Measurements from ENCODE around the gene PCSK7.
A peak's percentile ranks its signal among the peaks of the same experiment; 100 is the strongest.
"Not testable (repeated sequence)": the region's sequence is repeated elsewhere in the genome, so short reads cannot be mapped to it uniquely, and the experiment has no call there.

PCSK7 gene, protein sequence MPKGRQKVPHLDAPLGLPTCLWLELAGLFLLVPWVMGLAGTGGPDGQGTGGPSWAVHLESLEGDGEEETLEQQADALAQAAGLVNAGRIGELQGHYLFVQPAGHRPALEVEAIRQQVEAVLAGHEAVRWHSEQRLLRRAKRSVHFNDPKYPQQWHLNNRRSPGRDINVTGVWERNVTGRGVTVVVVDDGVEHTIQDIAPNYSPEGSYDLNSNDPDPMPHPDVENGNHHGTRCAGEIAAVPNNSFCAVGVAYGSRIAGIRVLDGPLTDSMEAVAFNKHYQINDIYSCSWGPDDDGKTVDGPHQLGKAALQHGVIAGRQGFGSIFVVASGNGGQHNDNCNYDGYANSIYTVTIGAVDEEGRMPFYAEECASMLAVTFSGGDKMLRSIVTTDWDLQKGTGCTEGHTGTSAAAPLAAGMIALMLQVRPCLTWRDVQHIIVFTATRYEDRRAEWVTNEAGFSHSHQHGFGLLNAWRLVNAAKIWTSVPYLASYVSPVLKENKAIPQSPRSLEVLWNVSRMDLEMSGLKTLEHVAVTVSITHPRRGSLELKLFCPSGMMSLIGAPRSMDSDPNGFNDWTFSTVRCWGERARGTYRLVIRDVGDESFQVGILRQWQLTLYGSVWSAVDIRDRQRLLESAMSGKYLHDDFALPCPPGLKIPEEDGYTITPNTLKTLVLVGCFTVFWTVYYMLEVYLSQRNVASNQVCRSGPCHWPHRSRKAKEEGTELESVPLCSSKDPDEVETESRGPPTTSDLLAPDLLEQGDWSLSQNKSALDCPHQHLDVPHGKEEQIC

DNA sequence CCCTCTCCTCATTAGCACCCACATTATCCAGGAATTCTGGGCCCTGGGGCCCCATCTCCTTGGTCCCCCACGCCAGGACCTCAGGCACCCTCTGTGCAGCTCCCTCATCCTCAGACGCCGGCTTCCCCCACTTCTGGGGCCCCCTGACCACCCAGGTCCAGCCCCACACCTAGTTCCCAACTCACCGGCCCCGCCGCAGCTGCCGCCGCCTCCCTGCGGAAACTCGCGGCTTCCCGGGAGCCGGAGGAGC is at the start of gene PCSK7:
PCSK7 (minus strand) TSS at position 232 of the 250 bp plus-strand sequence. CDS start 2,229 bp downstream, outside the sequence.
- DNase-seq (ENCODE audit: low read depth) = no peak

DNA sequence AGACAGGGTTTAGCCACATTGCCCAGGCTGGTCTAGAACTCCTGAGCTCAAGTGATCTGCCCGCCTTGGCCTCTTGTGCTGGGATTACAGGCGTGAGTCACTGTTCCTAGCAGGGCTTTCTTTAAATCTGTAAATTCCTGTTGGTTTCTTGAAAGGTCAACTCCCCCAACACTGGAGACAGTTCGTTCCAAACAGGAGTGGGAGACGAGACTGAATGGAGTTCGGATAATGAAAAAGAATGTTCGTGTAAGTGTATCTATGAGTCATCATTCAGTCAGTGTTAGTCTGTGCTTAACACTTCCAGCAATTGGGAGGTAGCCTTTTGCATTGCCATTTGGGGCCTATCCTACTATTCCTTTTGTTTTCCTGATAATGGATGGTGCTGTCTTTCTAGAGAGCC is 49.3 kb upstream of the PCSK7 start:
- no peak for DNase-seq (ENCODE audit: low read depth)

DNA sequence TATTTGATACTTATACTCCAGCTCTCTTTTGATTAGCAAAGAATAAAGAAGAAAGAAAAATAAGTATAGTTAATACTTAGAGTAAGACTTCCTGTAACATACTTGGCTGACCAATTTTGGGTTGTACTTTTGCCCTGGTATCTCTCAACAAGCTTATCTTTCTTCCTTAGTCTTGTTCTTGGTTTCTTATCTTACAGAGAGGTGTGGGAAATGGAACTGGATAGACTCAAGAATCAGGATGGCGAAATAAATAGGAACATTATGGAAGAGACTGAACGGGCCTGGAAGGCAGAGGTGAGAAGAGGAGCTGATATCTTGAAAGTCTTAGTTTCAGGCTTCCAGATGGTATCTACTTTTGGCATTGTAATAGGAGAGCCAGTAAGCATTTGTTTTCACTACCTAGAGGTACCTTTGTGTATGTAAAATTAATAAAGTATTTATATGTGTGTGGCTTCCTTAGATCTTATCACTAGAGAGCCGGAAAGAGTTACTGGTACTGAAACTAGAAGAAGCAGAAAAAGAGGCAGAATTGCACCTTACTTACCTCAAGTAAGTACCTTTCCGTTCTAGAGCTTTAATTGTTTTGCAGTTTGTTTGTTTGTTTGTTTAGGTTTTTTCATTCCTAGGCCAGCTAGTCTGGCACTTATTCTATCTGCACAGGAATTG is 48.0 kb upstream of the PCSK7 start:
- DNase-seq (ENCODE audit: low read depth) = no peak

DNA sequence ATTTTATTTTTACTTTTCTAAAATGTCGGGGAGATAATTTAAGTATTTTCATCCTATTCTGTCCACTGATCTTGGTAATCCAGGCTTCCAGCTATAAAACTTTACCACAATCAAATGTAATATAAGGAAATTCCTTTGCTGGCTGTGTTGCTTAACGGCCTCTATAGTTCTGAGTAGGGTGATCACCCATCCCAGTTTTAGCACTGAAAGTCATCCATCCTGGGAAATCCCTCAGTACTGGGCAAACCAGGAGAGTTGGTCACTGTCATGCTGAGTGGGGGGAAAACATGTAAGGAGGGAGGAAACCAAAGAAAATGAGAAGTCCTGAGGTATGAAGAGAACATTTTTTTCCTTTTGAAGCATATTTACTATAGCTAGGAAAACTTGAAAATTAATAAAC is 46.5 kb upstream of the PCSK7 start:
- no peak for DNase-seq (ENCODE audit: low read depth)

DNA sequence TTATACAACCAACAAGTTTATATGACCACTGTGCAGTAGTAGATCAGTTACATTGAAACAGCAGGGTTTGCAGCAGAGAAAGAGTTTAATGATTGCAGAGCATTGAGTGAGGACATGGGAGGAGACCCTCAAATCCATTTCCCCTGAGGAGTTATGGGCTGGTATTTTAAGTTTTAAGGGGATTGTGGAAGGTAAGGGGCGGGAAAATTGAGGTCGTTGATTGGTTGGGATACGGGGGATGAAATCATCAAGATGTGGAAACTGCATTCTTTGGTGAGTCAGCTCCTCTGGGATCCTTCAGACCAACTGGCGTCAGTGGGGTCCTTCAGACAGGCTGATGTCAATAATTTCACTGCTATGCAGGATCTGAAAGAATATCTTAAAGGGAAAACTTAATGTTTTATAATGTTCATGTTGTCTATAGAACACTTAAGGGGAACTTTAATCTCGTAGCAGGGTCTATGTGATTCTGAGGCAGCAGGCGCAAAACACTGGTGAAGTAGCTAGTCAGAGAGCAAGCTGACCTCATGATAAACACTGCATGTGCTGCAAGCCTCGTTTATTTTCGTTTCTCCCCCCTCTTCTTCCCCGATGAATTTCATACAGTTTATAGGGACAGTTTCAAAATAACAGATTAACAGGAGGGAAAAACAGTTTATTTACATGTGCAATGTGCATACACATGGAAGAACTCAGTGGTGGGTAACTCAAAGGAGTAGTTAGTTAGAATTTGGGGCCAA is 41.8 kb upstream of the PCSK7 start:
- no peak for DNase-seq (ENCODE audit: low read depth)

DNA sequence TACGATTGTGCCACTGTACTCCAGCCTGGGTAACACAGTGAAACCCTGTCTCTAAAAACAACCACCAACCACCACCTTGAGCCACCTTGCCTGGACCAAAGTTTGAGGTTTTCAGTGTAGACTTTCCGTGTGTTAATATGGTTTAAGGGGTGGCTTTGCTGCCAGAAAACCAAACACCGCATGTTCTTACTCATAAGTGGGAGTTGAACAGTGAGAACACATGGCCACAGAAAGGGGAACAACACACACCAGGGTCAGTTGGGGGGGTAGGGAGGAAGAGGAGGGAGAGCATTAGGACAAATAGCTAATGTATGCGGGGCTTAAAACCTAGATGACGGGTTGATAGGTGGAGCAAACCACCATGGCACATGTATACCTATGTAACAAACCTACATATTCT is 40.3 kb upstream of the PCSK7 start:
- DNase-seq (ENCODE audit: low read depth) = not testable (repeated sequence)

DNA sequence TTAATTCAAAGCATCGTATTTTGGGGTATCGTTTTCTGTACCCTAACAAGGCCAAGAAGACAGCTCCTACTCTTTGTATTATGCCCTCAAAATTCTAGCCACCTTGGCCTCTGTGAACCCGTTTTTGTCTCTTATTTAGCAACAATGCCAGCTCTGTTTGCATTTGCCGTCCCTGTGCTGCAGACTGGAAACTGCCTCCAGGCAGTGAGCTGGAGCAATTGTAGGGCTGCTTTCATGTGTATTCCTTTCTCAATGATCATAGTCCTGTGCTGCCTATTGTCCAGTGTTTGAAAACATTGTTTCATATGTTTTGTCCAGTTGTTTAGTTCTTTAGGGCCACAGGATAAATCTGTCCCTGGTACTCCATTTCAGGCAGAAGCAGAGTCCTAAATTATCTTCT is 39.3 kb upstream of the PCSK7 start:
- DNase-seq (ENCODE audit: low read depth) = no peak

DNA sequence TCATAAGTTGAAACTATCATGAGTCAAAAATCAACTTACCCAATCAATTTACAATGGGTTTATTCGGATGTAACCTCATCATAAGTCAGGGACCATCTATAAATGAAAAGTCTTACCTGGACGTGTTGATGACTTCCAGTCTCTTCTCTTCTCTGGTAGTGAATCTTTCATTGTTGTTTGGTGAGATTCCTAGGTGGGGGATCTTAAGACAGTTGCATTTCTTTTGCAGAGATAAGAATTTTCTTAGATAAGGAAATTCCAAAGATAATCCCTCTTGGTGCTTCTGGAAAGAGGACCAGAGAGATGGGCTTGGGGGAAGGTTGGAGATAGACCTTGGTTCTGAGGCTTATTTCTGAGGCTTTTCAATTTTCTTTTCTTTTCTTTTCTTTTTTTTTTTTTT is 38.0 kb upstream of the PCSK7 start:
- no peak for DNase-seq (ENCODE audit: low read depth)

DNA sequence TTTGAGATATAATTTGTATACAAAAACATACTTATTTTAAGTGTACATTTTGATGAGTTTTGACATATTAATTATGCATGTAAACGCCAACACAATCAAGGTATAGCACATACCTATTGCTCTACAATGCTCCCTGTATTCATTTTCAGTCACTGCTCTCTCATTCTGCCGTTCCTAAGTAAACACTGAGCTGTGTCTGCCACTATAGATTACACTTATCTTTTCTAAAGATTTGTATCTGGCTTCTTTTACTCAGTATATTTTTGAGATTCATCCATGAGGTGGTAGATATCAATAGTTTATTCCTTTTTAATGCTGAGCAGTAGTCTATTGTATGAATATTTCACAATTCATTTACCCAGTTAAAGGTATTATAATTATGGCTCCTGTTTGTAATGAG is 33.9 kb upstream of the PCSK7 start:
- no peak for DNase-seq (ENCODE audit: low read depth)

DNA sequence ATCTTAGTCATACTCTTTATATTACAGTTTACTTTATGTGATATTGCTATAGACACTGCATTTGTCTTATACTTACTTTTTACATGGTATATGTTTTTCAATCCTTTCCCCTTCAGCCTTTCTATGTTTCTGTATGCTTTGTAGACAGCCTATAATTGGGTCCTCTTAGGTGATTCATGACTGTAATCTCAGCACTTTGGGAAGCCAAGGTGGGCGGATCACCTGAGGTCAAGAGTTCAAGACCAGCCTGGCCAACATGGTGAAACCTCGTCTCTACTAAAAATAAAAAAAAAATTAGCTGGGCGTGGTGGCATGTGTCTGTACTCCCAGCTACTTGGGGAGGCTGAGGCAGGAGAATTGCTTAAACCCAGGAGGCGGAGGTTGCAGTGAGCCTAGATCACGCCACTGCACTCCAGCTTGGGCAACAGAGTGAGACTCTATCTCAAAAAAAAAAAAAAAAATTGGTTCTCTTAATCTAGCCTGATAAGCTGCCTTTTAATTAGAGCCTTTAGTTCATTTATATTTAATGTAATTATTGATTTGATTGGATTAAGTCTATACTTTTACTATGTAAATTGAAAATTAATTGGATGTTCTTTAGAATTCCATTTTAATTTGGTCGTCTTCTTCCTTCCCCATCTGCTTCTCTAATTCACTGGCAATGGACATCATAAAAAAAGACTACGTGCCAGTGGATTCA is 32.9 kb upstream of the PCSK7 start:
- DNase-seq (ENCODE audit: low read depth) = not testable (repeated sequence)

DNA sequence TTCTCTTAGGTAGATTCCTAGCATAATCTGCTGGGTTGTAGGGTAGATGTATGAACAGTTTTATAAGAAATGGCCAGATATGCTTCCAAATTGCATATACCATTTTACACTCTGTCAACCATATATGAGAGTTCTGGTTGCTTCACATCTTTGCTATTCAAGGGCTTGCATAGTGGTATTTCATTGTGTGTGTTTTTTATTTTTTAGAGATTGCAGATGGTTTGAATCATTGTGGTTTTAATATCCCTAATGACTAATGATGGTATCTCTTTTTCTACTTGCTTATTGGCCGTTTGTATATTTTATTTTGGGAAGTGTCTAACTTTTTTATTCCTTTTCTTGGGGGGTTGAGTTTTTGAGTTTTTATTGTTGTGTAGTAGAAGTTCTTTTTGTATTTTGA is 27.5 kb upstream of the PCSK7 start:
- no peak for DNase-seq (ENCODE audit: low read depth)

DNA sequence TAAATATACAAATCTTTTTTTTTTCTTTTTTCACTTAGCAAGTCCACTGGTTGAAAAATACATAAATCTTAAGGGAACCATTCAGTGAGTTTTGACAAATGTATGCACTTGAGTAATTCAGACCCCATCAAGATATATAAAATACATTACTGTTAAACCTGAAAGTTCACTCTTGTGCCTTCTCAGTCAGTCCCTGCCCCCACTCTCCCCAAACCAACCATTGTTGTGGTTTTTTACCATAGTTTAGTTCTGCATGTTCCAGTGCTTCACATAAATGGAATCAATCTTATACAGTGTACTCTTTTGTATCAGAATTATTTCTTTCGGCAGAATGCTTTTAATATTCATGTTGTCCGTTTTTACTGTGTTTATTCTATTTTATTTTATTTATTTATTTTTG is 26.7 kb upstream of the PCSK7 start:
- no peak for DNase-seq (ENCODE audit: low read depth)

DNA sequence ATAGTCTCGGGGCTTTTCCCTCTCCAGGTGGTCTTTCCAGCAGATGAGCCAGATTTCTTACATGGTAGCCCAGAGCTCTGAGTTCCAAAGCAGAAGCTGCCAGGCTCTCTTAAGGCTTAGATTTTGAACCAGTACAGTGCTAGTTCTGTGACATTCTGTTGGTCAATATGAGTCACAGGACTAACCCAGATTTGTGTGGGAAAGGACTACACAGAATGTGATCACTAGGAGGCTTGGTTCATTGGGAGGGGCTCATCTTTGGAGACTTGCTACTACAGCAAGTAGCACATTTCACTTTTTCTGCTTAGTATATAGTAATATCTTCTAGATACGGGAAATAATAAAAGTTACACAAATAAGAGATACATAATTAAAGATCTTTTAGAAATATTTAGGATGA is 24.7 kb upstream of the PCSK7 start:
- no peak for DNase-seq (ENCODE audit: low read depth)

DNA sequence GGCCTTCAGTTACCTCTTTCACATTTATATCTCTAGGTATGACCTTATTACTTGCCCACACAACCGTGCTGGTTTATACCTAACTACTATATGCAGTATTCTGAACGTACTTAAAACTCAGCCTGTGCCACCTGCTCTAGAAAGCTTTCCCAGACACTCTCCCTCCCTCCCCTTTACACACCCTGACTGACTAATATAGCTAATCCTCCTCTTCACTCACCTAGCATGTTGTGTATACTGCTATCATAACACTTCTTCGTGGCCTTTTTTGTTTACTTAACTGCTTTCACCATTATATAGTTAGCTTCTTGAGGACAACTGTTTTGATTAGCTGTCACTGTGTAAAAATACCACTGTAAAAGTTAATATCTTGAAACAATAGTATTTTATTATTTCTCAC is 24.1 kb upstream of the PCSK7 start:
- DNase-seq (ENCODE audit: low read depth) = no peak

DNA sequence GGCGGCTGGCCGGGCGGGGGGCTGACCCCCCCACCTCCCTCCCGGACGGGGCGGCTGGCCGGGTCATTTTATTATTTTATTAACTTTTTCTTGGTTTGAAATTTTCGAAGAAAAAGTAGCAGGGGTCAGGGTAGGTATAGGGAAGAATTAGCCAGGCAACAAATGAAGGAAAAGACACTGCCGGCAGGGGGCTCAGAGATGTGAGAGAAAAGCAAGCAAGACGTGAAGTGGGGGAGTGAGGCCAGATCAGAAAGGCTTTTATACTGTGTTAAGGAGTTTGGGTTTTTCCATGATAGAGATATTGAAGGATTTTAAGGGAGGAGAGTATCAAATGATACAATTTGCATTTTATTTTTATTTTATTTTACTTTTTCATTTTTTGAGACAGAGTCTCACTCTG is 19.6 kb upstream of the PCSK7 start:
- DNase-seq (ENCODE audit: low read depth) = no peak

DNA sequence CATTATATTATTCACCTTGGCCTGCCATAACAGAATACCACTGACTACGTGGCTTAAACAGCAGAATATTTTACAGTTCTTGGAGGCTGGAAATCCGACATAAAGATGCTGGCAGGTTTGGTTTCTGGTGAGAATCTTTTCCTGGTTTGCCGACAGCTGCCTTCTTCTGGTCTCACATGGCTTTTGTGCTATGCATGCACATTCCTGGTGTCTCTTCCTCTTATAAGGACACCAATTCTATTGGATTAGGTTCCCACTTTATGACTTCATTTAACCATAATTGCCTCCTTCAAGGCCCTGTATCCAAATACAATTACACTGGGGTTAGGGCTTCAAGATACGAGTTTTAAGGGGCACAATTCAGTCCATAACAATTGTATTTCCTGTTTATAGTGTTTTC is 17.7 kb upstream of the PCSK7 start:
- no peak for DNase-seq (ENCODE audit: low read depth)

DNA sequence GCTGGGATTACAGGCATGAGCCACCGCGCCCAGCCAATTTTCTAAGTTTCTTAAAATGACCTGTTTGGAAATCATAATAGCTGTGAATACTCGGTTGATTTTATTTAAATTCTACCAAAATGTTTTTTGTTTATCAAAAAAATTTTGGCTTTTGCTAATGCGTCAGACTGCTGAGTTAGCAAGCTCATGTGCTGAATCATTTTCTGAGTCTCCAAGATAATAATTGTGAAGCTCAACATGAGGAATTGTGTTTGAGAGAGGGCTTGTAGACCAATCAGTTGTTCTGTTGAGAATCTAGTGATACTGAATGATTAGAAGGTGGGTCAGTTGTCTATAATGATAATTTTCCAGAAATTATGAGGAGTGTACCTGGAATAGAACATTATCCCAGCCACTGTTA is 16.5 kb upstream of the PCSK7 start:
- no peak for DNase-seq (ENCODE audit: low read depth)

DNA sequence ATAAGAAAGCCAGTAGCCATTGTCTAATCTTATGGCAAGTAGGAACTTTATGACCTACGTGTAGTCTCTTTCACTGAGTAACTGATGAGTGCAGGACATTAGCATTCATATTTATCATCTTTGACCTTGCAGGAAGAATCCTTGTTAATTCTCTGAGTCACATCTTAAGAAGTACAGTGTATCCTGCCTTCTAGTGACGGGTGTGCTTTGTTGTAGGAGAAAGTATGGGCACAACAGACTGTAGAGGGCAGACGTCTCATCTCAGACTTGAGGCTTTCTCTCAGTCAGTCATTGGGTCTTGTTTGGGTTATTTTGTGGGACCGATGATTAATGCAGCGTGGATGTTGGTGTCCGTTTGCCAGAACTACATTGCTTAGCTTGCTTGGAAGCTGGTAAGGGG is 7.4 kb upstream of the PCSK7 start:
- DNase-seq (ENCODE audit: low read depth) = no peak

DNA sequence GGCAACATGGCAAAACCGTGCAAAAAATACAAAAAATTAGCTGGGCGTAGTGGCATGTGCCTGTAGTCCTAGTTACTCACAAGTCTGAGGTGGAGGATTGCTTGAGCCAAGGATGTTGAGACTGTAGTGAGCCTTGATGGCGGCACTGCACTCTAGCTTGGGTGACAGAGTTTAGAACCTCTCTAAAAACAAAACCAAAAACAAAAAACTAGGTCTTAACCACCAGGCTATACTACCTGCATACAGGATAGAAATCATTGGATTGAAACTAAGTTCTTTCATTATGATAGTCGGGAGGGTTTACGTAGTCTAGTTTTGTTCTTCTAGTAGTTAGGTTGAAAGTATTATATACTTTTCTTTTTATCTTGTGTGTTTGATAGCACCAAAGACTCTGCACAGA is 6.3 kb upstream of the PCSK7 start:
- DNase-seq (ENCODE audit: low read depth) = no peak

DNA sequence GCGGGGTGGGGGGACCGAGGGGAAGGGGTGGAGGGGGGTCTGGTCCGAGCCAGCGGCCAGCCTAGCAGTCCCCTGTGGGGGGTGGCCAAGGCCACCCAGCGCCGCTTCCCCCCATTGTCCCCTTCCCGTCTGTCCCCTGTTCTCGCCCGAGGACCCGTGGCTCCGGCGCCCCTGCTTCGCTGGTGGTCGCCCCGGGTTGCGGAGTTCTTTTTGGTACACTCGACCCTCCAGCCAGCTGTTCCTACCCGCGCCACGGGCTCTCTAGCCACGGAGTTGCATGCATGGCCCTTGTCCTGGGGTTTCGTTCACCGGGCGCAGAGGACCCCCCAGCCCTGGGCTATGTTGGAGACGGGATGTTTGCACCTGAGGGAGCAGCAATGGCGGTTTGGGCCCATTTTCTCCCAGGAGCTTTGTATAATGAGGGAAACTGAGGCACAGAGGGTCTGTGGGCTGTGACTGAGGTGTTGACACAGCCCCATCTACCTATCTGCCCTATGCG is 1.1 kb upstream of the PCSK7 start:
- no peak for DNase-seq (ENCODE audit: low read depth)

DNA sequence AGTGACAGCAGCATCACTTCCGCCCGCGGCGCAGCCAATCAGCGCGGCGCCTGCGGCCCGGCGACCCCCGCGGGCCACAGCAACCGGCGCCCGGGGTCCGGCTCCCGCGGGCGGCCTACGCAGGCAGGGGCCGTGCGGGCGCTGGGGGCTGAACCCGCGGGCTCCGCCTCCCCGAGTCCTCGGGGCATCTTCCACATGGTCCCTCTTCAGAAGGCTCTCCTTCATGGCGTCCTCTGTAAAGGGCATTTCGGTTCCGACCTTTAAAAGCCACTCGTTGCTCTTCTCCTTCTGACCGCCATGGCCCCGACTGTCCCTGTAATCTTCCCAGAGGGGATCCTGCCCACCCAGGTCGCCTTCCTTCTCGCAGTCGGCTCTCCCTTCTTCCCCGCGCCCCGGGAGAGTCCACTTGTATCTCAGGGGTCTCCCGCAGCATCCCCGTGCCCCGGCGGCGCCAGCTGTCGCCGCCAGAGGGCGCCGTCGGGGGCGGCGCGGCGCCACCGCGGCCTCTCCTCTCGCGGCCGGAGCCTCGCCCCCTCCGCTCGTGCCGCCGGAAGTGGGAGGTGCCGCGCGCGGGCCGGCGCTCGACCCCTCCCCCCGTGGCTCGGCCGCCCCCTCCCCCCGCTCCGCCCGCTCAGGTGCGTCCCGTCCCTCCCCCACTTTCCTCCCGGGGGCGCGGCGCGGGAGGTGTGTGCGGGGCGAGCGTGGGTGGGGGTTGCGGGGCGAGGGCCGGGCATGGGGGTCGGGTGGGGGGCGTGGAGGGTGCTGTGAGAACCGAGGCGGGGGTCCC is 412 bp upstream of the PCSK7 start, which contains the start of gene RNF214:
RNF214 (plus strand) TSS at position 580 of the 787 bp plus-strand sequence. CDS start 1,602 bp downstream, outside the sequence.
- peak; percentile 59 for DNase-seq (ENCODE audit: low read depth)
